NCI-H146 (cell line): ENCODE results near the gene USP2.
A peak's percentile ranks its signal among the peaks of the same experiment; 100 is the strongest.

ENCODE experiments used
- DNase-seq: peaks from one replicate; lab custom pipeline; 2025; lab: John Stamatoyannopoulos, UW

The USP2 gene

DNA sequence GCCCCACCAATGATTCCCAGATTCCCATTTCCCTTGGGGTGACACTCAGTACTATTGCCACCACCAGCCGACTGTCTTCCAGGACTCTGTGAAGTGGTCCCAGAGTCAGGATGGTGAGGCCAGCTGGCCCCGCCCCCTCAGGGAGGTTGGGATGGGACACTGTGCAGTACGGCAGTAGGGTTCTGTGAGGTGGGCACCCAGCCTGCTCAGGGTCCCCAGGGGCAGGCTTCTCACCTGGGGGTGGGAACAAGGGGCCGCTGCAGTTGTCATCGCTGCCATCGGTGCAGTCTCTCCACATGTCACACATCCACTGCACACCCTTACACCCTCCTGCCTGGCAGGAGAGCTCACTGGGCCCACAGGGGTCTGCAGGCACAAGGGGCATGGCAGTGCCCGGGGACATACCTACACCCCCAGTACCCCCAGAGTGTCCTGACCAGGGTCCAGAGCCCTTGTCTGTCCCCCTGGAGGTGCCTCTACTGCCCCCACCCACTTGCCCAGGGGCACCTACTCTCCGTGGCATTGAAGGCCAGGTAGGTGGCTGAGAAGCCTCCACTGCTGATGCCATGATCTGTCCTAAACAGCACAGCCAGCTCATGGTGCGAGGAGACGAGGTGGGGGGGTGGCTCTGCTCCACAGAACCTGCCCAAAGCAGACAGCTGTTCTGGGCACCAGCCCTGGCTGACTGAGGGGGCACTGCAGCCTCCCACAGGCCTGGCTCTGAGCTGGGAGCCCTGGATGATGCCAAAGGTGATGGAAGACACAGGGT lies 38.9 kb downstream of the USP2 start:
- DNase-seq, result no peak

DNA sequence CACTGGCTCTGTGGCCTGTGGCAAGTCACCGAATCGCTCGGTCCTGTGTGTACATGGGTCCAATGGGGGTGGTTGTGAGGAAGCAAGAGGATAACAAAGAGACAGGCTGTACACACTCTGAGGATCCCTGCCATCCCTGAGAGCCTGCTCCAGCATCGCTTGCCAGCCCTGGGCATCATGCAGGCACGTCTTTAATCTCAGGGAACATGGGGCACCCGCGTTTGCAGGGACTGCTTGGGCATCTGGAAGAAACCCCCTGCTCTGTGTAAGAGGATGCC lies 39.5 kb downstream of the USP2 start:
- no peak for DNase-seq

DNA sequence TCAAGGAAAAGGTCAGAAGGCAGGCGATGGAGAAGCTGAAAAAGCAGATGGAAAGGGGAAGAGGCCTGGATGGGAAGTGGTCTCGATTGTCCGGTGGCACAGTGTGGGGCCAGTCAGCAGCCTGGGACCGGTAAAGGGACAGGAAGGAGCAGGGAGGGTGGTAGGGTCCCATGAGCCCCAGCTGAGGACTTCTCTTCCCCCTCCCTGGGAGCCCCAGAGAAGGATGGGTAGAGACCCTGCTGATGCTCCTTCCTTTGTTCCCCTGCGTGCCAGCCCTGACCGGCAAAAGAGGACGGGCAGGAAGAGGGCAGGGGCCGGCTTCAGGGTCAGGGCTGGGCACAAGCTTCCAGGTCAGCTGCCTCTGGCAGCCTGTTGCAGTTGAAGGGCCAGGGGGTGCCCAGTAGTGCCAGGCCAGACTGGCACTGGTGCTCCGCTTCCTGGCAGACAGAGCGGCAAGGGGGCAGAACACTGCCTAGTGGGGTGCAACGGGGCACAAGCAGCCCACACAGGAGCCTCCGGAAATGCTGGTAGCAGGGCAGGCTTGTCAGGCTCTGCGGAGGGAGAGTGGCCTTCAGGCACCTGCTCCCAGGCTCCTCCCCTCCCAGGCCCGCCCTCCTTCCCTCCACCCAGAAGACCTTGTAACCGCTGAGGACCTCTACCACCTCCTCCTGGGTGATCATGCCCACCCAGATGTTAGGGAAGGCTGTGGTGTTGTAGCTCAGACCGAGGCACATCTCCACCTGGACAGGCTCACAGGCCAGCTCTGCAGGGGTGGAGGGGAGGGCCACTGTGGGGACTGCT lies 40.1 kb downstream of the USP2 start:
- no peak for DNase-seq

GRCh38 chr11:119340335-119341221 lies 40.9 kb downstream of the USP2 start, which contains the start of gene C1QTNF5:
Gene C1QTNF5 (minus strand): TSS chr11:119340883. CDS start chr11:119340397, 486 bp downstream.
- DNase-seq, result no peak

DNA sequence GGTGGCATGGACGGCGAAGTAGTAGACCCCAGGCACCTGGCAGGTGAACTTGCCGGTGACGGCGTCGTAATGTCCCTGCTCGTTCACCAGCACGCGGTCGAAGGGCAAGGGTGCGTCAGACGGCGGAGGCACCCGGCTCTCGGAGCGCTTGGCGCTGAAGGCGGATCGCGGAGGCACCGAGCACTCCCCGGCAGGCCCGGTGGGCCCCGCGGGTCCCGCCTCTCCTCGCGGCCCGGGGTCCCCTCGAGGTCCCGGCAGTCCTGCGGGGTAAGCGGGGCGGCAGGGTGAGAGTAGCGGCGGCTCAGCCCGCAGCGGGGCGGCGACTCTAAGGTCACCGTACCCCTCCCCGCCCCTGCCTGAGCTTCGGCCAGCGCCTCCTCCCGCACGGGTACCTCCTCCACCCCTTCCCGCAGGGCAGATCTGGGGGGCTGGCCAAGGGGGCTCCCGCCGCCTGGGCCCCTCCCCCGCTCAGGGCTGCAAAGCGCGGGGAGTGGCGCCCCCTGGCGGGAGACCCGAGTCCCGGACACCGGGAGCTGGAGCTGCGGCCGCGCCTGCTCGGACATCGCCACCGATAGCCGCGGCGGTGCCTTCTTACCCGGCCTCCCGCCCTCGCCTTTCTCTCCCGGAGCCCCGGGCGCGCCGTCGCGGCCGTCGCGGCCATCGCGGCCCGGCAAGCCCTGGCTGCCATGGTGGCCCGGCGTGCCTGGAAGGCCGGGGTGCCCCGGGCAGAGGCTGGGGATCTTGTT lies 41.7 kb downstream of the USP2 start:
- DNase-seq, result peak; percentile 55

- DNase-seq, result no peak
These were observed 42.4 kb downstream of the USP2 start for GRCh38 chr11:119338965-119339588.

GRCh38 chr11:119338318-119338890 lies 43.1 kb downstream of the USP2 start:
- DNase-seq, result peak; percentile 65

DNA sequence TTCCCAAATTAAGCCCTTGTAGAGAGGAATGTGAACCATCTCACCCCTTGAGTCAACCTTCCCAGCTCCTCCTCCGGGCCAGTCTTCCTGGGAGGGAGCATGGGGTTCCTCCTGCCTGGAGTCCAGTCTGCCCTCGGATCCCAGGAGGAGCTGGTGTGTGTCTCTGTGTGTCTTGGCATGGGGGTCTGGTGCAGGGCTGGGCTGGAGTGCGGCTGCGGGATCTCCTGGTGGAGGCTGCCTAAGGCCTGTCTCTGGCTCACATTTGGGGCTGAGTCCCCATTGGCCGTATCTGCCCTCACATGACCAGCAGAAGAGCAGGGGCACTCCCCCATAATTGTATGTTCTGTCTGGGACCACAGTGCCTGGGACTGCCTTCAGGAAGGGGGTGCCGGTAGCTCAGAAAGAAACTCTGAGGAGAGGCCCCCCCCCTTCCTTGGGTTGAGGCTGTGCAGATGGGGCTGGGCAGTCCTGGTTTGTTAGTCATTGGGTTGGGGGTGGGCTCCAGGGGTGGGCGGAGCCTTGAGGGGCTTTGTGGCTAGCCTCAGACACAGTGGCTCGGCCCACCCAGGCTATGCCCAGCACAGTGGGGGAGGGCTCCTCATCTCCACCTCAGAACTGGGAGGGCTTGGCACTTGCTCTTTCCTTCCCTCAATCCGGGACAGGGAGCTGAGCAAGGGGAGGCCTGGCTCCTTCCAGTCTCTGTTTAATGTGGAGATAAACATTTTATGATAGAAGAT lies 43.7 kb downstream of the USP2 start:
- no peak for DNase-seq

DNA sequence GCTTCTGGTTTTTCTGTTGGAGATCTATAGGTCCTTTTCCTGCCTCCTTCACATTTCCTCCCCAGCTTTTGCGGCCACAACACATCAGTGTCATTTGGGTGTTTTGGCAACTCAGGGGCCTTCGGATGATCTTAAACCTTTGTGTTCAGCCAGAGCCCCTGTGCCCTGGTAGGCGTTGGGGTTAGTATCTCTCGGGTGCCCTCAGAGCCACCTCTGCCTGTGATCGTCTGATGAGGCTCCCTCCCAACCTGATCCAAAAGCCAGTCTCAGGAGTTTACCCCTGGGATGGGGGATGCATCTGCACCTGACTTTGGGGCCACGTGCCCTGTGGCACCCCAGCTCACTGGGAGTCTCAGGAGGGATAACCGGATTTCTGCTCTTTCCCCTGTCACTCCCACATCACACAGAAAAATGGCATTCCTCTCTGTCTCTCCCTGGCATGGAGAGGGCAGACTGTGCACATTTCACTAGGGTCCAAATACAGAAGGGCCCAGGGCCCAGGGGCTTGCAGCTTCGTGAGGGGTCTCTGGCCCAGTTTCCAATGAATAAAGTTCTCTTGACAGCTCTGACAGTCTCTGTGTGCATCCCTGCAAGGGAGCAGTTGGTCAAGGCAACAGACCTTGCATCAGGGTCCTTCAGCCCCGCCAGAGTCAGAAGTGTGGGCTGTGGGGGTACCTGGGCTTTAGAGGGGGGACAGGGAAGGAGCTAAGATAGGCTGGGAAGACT lies 44.6 kb downstream of the USP2 start:
- DNase-seq, result no peak

- DNase-seq, result no peak
These were observed 45.6 kb downstream of the USP2 start for GRCh38 chr11:119335655-119336543.

DNA sequence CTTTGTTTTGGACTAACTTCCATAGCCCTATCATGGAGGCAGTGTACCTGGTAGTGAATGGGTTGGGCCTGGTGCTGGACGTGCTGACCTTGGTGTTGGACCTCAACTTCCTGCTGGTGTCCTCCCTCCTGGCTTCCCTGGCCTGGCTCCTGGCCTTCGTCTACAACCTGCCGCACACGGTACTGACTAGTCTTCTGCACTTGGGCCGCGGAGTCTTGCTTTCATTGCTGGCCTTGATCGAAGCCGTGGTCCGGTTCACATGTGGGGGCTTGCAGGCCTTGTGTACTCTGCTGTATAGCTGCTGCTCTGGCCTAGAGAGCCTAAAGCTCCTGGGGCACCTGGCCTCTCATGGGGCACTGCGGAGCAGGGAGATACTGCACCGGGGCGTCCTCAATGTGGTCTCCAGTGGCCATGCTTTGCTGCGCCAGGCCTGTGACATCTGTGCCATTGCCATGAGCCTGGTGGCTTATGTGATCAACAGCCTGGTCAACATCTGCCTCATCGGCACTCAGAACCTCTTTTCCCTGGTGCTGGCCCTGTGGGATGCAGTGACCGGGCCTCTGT lies 46.3 kb downstream of the USP2 start:
- DNase-seq, result no peak

DNA sequence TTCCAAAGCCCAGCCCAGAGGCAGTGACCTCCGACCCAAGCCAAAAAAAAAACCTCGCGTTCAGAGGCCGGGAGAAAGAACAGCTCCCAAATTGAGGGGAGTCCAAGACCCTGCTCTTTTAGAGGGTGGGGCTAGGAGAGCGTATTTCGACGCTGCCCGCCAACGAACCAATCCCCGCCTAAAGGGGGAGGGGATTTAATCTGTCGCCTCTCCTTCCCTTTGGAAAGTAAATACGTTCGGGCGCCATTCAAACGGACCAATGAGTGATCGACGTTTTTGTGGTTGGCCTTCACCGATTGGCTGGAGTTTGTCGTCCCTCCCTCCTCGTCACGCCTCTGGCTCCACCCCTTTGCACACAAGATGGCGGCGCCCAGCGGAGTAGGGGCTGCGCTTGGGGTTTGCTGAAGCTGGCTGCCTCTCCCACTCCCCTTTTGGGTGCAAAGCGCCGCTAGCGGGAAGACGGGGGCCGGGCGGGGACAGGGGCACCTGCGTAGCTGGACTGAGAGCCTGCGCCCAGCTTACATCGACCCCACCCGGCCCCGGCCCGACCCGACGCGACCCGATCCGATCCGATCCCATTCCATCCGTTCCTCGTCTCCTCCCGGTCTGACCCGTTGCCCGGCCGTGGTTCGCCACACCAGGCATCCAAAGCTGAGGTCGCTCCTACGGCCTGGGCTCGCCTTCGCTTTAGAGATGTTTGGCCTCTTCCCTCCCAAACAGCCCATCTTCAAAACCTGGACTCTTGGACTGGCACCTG lies 47.1 kb downstream of the USP2 start, which contains the start of gene RNF26:
TSS of gene RNF26 (plus strand) at position 354 of the 757 bp plus-strand sequence. CDS start 596 bp downstream, outside the sequence.
- DNase-seq, result peak; percentile 99

DNA sequence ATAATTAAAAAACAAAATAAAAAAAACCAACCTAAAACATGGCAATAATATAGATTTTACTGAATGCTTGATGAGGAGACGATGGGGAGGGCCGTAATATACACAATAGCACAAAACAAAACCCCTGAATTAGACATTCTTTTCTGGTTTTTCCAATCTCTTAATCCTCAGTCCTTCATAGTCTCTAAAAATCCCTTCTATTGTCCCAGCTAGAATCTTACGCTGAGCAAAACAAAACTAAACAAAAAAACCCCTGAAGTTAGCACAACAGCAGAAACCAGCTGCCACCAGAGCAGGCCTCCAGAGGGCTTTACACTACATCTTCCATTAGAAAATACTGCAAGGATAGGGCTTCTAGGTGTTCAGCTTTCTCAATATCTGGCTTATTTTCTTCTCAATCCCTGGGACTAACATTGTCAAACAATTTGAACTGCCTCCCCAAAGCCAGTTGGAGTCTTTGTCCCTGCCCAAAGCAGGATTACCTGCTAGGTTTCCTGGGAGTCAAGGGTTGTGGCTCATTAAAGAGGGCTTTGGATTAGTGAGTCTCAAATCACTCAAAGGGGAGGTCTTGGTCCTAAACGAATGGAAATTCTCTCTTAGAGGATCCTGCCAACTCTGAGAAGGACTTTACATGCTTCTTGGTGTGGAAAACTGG lies 49.3 kb downstream of the USP2 start:
- no peak for DNase-seq

DNA sequence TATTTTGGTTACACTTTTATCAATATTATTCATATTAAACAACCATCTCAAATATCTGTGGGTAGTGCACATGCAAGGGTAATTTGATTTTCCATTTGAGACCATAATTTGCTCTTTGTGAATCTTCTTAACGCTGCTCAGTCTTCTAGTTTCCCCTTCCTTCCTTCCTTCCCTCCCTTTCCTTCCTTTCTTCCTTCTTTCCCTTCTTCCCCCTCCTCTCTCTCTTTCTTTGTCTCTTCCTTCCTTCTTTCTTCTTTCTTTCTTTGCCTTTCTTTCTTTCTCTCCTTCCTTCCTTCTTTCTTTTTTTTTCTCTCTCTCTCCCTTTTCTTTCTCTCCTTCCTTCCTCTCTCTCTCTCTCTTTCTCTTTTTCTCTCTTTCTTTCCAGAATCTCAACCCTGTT lies 51.3 kb downstream of the USP2 start:
- DNase-seq, result no peak

- no peak for DNase-seq
These were observed 52.2 kb downstream of the USP2 start for GRCh38 chr11:119329320-119329719.

DNA sequence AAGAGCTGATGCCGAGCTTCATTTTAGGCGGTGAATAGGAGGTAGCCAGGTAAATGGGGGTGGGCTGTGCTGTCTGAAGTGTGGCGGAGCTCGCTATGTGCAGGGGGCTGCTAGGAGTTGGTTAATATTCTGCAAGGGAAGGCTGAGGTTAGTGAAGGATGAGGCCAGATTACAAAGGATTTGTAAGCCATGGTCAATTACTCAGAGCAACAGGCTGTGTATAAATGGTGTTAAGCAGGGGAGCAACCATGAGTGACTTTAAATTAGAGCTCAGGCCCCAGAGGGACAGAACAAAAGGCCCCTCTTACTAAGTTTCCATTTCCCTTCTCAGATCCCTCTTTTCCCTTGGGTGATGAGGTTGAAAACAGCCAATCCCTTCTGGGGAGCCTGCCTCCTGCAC lies 57.3 kb downstream of the USP2 start:
- DNase-seq, result no peak

GRCh38 chr11:119323532-119324033 lies 57.9 kb downstream of the USP2 start:
- DNase-seq, result peak; percentile 71
